B cell (primary cell): ENCODE measurements around the gene TRIM25. TPM values are rescaled to one million over a fixed set of nuclear protein-coding genes. Genes with fewer than 3 reads are reported as not detected.

ENCODE experiments used
- ATAC-seq: fragments of 200-7000 bp; cut with Tn5 transposase; one replicate; pipeline ENCODE4 v1.10.0; 2021; ENCODE audit warnings: low read depth, mild to moderate bottlenecking, moderate number of reproducible peaks, moderate library complexity
- CTCF ChIA-PET: fragments of 350-600 bp; sonication (Branson Sonifier 250); formaldehyde crosslinking; loops from one replicate; lab custom pipeline; 2021; ENCODE audit warnings: antibody characterized with exemption, inconsistent platforms; lab: Charles Lee
- POLR2A ChIA-PET: fragments of 350-600 bp; sonication (Branson Sonifier 250); formaldehyde crosslinking; loops from one replicate; lab custom pipeline; 2021; ENCODE audit warnings: antibody characterized with exemption; lab: Charles Lee
- DNase-seq: peaks from one replicate; pipeline ENCODE4 v3.0.0; 2013
- H2AFZ ChIP-seq: 2 replicates; pipeline ENCODE4 v1.6.1; 2012; ENCODE audit warnings: mild to moderate bottlenecking, low read depth, low read length; ENCODE audit not compliant: insufficient read depth, poor library complexity, severe bottlenecking
- H3K27ac ChIP-seq, 2 donors: 1 replicate in 1 of 2; 2 replicates in 1 of 2; pipeline ENCODE4 v1.5.1; 2012 to 2013; ENCODE audit warnings: low read length in 2 of 2, mild to moderate bottlenecking in 2 of 2, moderate library complexity in 1 of 2
- H3K27me3 ChIP-seq, 4 experiments: fragments of 200-600 bp in 1 of 4; sonication (generic) in 1 of 4; replicated peaks in 1 of 4; 1 replicate in 2 of 4; 2 replicates in 2 of 4; pipeline versions ENCODE4 v1.6.1 to v1.7.0; 2013 to 2016; ENCODE audit warnings: low read length in 3 of 4, mild to moderate bottlenecking in 2 of 4, mixed read lengths in 1 of 4, moderate library complexity in 1 of 4; ENCODE audit not compliant: insufficient read depth in 4 of 4, control insufficient read depth in 3 of 4; ENCODE audit errors: control extremely low read depth in 1 of 4
- H3K36me3 ChIP-seq, 2 experiments: replicated peaks in 1 of 2; 1 replicate in 1 of 2; 2 replicates in 1 of 2; pipeline versions ENCODE4 v1.6.1 to v1.7.1; 2013; ENCODE audit warnings: low read length in 1 of 2; ENCODE audit not compliant: insufficient read depth in 2 of 2, control insufficient read depth in 1 of 2; ENCODE audit errors: control extremely low read depth in 1 of 2, extremely low read depth in 1 of 2
- H3K4me1 ChIP-seq, 2 donors: fragments of 200-600 bp in 1 of 2; sonication (generic) in 1 of 2; 1 replicate in 1 of 2; 2 replicates in 1 of 2; pipeline versions ENCODE4 v1.5.1 to v1.6.1; 2013 to 2017; ENCODE audit warnings: low read length in 2 of 2; ENCODE audit not compliant: control insufficient read depth in 2 of 2, insufficient read depth in 2 of 2
- H3K4me2 ChIP-seq: replicated peaks from 2 replicates; pipeline ENCODE3; 2012; ENCODE audit warnings: mild to moderate bottlenecking, low read depth, low read length; ENCODE audit not compliant: poor library complexity, severe bottlenecking
- H3K4me3 ChIP-seq, 5 experiments: fragments of 200-600 bp in 1 of 5; sonication (generic) in 1 of 5; 1 replicate in 3 of 5; 2 replicates in 2 of 5; pipeline versions ENCODE4 v1.5.1 to v1.7.0; 2011 to 2016; ENCODE audit warnings: low read length in 4 of 5, mild to moderate bottlenecking in 4 of 5, low read depth in 2 of 5, control low read depth in 1 of 5, moderate library complexity in 1 of 5; ENCODE audit not compliant: insufficient read depth in 1 of 5; ENCODE audit errors: control extremely low read depth in 1 of 5, extremely low read depth in 1 of 5
- H3K79me2 ChIP-seq: fragments of 200-600 bp; sonication (generic); one replicate; pipeline ENCODE4 v1.6.0; 2016; ENCODE audit warnings: low read length; ENCODE audit not compliant: control insufficient read depth, insufficient read depth
- H3K9ac ChIP-seq: fragments of 200-600 bp; sonication (generic); 2 replicates; pipeline ENCODE4 v1.6.1; 2017; ENCODE audit warnings: mild to moderate bottlenecking, low read length, moderate library complexity
- H3K9me3 ChIP-seq, 3 donors: one replicate each; pipeline versions ENCODE4 v1.6.1 to v1.7.1; 2013; ENCODE audit warnings: low read length in 2 of 3; ENCODE audit not compliant: control insufficient read depth in 2 of 3, insufficient read depth in 1 of 3; ENCODE audit errors: control extremely low read depth in 1 of 3
- H4K20me1 ChIP-seq: 2 replicates; pipeline ENCODE4 v1.6.0; 2012; ENCODE audit warnings: mild to moderate bottlenecking, low read length; ENCODE audit not compliant: insufficient read depth, control insufficient read depth, poor library complexity, severe bottlenecking
- H3K27ac Mint-ChIP-seq: one replicate; pipeline ENCODE4 v1.8.0; 2021; ENCODE audit warnings: mixed read lengths
- H3K27me3 Mint-ChIP-seq: one replicate; pipeline ENCODE4 v1.8.0; 2021; ENCODE audit warnings: mixed read lengths
- H3K4me1 Mint-ChIP-seq: one replicate; pipeline ENCODE4 v1.8.0; 2021; ENCODE audit warnings: mixed read lengths
- H3K4me3 Mint-ChIP-seq: one replicate; pipeline ENCODE4 v1.8.0; 2021; ENCODE audit warnings: mixed read lengths
- H3K9me3 Mint-ChIP-seq: one replicate; pipeline ENCODE4 v1.8.0; 2022; ENCODE audit warnings: mixed read lengths; ENCODE audit not compliant: insufficient read depth
- EZH2 ChIP-seq: IDR thresholded peaks from 2 replicates; pipeline ENCODE4 v1.6.1; 2012; ENCODE audit warnings: borderline replicate concordance, low read depth, mild to moderate bottlenecking, moderate library complexity, low read length; ENCODE audit not compliant: insufficient read depth, poor library complexity, severe bottlenecking
- WGBS: methylation state at CpG from one replicate; pipeline ENCODE4 v1.1.5; 2013; ENCODE audit warnings: missing lambda C conversion rate; ENCODE audit not compliant: insufficient coverage; 5-methylcytosine and 5-hydroxymethylcytosine counted together
- intact Hi-C: fragments of 100-400 bp; cut with micrococcal nuclease; formaldehyde crosslinking; loops from one replicate; pipeline ENCODE4 v1.10.0; 2022
- polyA plus RNA-seq: library from polyadenylated mRNA; depleted of rRNA; stranded (reverse); fragments of >200 nt; gene quantifications from 2 replicates; pipeline ENCODE4 v1.2.3, GENCODE V29; 2012
- total RNA-seq, 2 donors: library from RNA; stranded (reverse); fragments of 120-200 nt in 1 of 2; gene quantifications; 1 replicate in 1 of 2; 2 replicates in 1 of 2; pipeline versions ENCODE4 v1.2.3 to v1.2.4, GENCODE V29; 2013 to 2022
- TF ChIP-seq, protein P1 (sequence below): fragments of 200-600 bp; IDR thresholded peaks from one replicate; pipeline ENCODE4 v1.8.0; 2022; ENCODE audit warnings: antibody characterized with exemption, mild to moderate bottlenecking

The TRIM25 gene
- total and polyA plus RNA-seq, 2 donors (not counting 1 experiment from before 2014, with no cell fraction given): 38.5 to 92.4 TPM

DNA sequence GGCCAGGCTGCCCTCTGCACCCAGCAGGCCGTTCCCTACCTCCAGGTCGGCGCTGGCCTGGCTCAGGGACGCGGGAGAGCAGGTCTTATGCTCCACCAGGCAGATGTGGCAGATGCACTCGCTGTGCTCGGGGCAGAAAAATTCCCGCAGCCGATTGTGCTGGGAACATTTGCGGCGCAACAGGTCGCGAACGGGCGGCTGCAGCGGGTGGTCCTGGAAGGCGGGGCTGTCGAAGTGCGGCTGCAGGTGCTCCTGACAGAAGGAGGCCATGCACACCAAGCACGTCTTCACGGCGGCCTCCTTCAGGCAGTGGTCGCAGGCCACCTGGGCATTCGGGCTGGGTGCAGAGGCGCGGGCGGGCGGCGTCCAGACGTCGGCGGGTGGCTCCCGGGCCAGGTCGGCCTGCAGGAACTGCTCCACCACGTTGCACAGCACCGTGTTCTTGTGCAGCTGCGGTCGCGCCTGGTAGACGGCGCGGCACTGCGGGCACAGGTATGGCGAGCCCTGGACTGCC, 439 bp downstream of the TRIM25 start:
- DNase-seq (no peak), ATAC-seq (peak; percentile 62)
- Histone ChIP-seq H3K9me3 (no peaks in the 10 kb centered on the region), H3K9ac (peak overlapping the region; percentile 92), H3K27me3 (no peaks in the 10 kb centered on the region), H3K27ac (peak overlapping the region; percentile 71 to 84), H4K20me1 (peaks cover 33% of the 10 kb centered on the region), H2AFZ (peak overlapping the region; percentile 92), H3K4me3 (peak overlapping the region; percentile 83 to 93 (median 86)), H3K4me2 (peak overlapping the region; percentile 88), H3K4me1 (peaks cover 54 to 60% of the 10 kb centered on the region in 2 donors), H3K79me2 (peaks cover 51% of the 10 kb centered on the region), H3K36me3 (no peaks in the 10 kb centered on the region)
- intact Hi-C loops: loop anchor here (2.0 kb wide), 1 partner anchor 171 kb away; the partner anchor contains the start of gene AKAP1
- POLR2A ChIA-PET: interaction anchor here (0.6 to 2.3 kb wide), 4 partner anchors 24 to 1574 kb away, joined by 3 to 27 read pairs (median 7); partner anchors contain the start of genes C17orf67 and DGKE
- under 1% methylated on average over 44 of the region's 44 CpGs for WGBS
- CTCF ChIA-PET: interaction anchor here (0.9 to 1.7 kb wide), 3 partner anchors 21 to 79 kb away, joined by 3 to 7 read pairs (median 4); partner anchors contain the start of gene DGKE
- Mint-ChIP-seq H3K27ac (peak overlapping the region; percentile 94), H3K4me3 (peak overlapping the region; percentile 98), H3K4me1 (peaks cover 65% of the 10 kb centered on the region), H3K27me3 (no peaks in the 10 kb centered on the region), H3K9me3 (no peaks in the 10 kb centered on the region)
- TF ChIP-seq, protein P1, sequence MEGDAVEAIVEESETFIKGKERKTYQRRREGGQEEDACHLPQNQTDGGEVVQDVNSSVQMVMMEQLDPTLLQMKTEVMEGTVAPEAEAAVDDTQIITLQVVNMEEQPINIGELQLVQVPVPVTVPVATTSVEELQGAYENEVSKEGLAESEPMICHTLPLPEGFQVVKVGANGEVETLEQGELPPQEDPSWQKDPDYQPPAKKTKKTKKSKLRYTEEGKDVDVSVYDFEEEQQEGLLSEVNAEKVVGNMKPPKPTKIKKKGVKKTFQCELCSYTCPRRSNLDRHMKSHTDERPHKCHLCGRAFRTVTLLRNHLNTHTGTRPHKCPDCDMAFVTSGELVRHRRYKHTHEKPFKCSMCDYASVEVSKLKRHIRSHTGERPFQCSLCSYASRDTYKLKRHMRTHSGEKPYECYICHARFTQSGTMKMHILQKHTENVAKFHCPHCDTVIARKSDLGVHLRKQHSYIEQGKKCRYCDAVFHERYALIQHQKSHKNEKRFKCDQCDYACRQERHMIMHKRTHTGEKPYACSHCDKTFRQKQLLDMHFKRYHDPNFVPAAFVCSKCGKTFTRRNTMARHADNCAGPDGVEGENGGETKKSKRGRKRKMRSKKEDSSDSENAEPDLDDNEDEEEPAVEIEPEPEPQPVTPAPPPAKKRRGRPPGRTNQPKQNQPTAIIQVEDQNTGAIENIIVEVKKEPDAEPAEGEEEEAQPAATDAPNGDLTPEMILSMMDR: no peak
- TF ChIP-seq EZH2: no peak

DNA sequence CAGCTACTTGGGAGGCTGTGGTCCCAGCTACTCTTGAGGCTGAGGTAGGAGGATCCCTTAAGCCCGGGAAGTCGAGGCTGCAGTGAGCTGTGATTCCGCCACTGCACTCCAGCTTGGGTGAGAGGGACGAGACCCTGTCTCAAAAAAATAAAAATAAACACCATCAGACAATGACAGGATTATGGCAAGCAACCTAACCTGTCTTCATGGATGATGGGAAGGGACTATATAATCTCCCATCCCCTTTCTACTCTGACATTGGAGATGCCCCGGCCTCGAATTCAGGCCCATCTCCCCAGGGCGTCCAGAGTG, 893 bp downstream of the TRIM25 start:
- peaks cover 33% of the 10 kb centered on the region for H4K20me1 ChIP-seq
- peak overlapping the region; percentile 88 for H3K4me2 ChIP-seq
- no peaks in the 10 kb centered on the region for H3K27me3 ChIP-seq
- peak overlapping the region; percentile 92 for H2AFZ ChIP-seq
- Mint-ChIP-seq H3K9me3 (no peaks in the 10 kb centered on the region), H3K4me1 (peaks cover 70% of the 10 kb centered on the region), H3K4me3 (peak overlapping the region; percentile 98), H3K27me3 (no peaks in the 10 kb centered on the region), H3K27ac (peak overlapping the region; percentile 94)
- no peaks in the 10 kb centered on the region for H3K36me3 ChIP-seq
- H3K79me2 ChIP-seq: peaks cover 51% of the 10 kb centered on the region
- peaks cover 57 to 65% of the 10 kb centered on the region in 2 donors for H3K4me1 ChIP-seq
- no peaks in the 10 kb centered on the region for H3K9me3 ChIP-seq
- intact Hi-C loops: loop anchor here (2.0 kb wide), 1 partner anchor 172 kb away; the partner anchor contains the start of gene AKAP1
- whole genome bisulfite sequencing: 10% methylated on average over 3 of the region's 7 CpGs
- no peak for DNase-seq
- H3K27ac ChIP-seq: peak overlapping the region in 1 of 2 donors; percentile 84
- ChIA-PET POLR2A (interaction anchor here (1.3 to 2.3 kb wide), 2 partner anchors 23 to 79 kb away, joined by 3 to 27 read pairs; partner anchors contain the start of genes C17orf67 and DGKE), CTCF (interaction anchor here (1.5 to 1.7 kb wide), 2 partner anchors 27 to 78 kb away, joined by 4 to 7 read pairs; partner anchors contain the start of gene DGKE)
- H3K9ac ChIP-seq: peak overlapping the region; percentile 92
- TF ChIP-seq, protein P1: no peak
- TF ChIP-seq EZH2: no peak
- H3K4me3 ChIP-seq: peak overlapping the region; percentile 83 to 93 (median 86)
- no peak for ATAC-seq
